ENCODE results near the gene LRR1. TPM values are rescaled to one million over a fixed set of nuclear protein-coding genes. Genes with fewer than 3 reads are reported as not detected.
A peak's percentile ranks its signal among the peaks of the same experiment; 100 is the strongest.
"Not testable (repeated sequence)": the region's sequence is repeated elsewhere in the genome, so short reads cannot be mapped to it uniquely, and the experiment has no call there.

LRR1 gene
- total RNA-seq, 4 donors from 2014 or later, result 4.6 to 15.3 (median 8.0) TPM

GRCh38 chr14:49641697-49642129, 43.0 kb downstream of the LRR1 start:
- peaks cover 0 to 31% (median 10%) of the 10 kb centered on the region in 4 donors for H3K4me1 ChIP-seq
- no peaks in the 10 kb centered on the region for H3K27me3 ChIP-seq
- no peaks in the 10 kb centered on the region for H3K9me3 ChIP-seq
- peaks cover 0 to 4% (median 0%) of the 10 kb centered on the region in 3 donors for H3K36me3 ChIP-seq
- WGBS, 2 donors, result 64 to 70% methylated on average over 8 of the region's 8 CpGs
- DNase-seq (ENCODE audit: low spot score in 2 of 2), result no peak
- no peak for TF ChIP-seq POLR2A (IDR thresholded peaks at IDR 0.05)
- TF ChIP-seq CTCF (IDR thresholded peaks at IDR 0.05), result no peak
- no peak for TF ChIP-seq EP300 (IDR thresholded peaks at IDR 0.05)
- H3K4me3 ChIP-seq, result no peak overlapping the region
- peak overlapping the region in 2 of 4 donors; percentile 55 to 63 for H3K27ac ChIP-seq

GRCh38 chr14:49642163-49642562, 43.4 kb downstream of the LRR1 start:
- H3K9me3 ChIP-seq, result no peaks in the 10 kb centered on the region
- H3K27ac ChIP-seq, result peak overlapping the region in 2 of 4 donors; percentile 55 to 63
- DNase-seq (ENCODE audit: low spot score in 2 of 2), result no peak
- H3K4me3 ChIP-seq, result no peak overlapping the region
- H3K27me3 ChIP-seq, result no peaks in the 10 kb centered on the region
- TF ChIP-seq CTCF (IDR thresholded peaks at IDR 0.05) (no peak), EP300 (IDR thresholded peaks at IDR 0.05) (no peak), POLR2A (IDR thresholded peaks at IDR 0.05) (no peak)
- H3K4me1 ChIP-seq, result peaks cover 0 to 26% (median 8%) of the 10 kb centered on the region in 4 donors
- H3K36me3 ChIP-seq, result peaks cover 0 to 4% (median 0%) of the 10 kb centered on the region in 3 donors

GRCh38 chr14:49653508-49653907, 54.8 kb downstream of the LRR1 start:
- no peaks in the 10 kb centered on the region for H3K27me3 ChIP-seq
- no peaks in the 10 kb centered on the region for H3K4me1 ChIP-seq
- no peak overlapping the region for H3K4me3 ChIP-seq
- DNase-seq (ENCODE audit: low spot score in 2 of 2), result no peak
- no peaks in the 10 kb centered on the region for H3K36me3 ChIP-seq
- TF ChIP-seq EP300 (IDR thresholded peaks at IDR 0.05) (no peak), POLR2A (IDR thresholded peaks at IDR 0.05) (no peak), CTCF (IDR thresholded peaks at IDR 0.05) (no peak)
- no peak overlapping the region for H3K27ac ChIP-seq
- H3K9me3 ChIP-seq, result no peaks in the 10 kb centered on the region
- WGBS, 2 donors, result 92 to 93% methylated on average over 6 of the region's 6 CpGs

- no peak for DNase-seq (ENCODE audit: low spot score in 2 of 2)
- H3K27ac ChIP-seq, result no peak overlapping the region
- H3K4me3 ChIP-seq, result no peak overlapping the region
- 95% methylated on average over 3 of the region's 3 CpGs for WGBS, 2 donors
- TF ChIP-seq EP300 (IDR thresholded peaks at IDR 0.05) (no peak), CTCF (IDR thresholded peaks at IDR 0.05) (no peak), POLR2A (IDR thresholded peaks at IDR 0.05) (no peak)
- H3K36me3 ChIP-seq, result no peaks in the 10 kb centered on the region
- H3K27me3 ChIP-seq, result no peaks in the 10 kb centered on the region
- H3K9me3 ChIP-seq, result no peaks in the 10 kb centered on the region
- no peaks in the 10 kb centered on the region for H3K4me1 ChIP-seq
These were observed 55.8 kb downstream of the LRR1 start for GRCh38 chr14:49654511-49654910.

- not testable (repeated sequence) for H3K9me3 ChIP-seq; H3K36me3 ChIP-seq; H3K27me3 ChIP-seq; DNase-seq (ENCODE audit: low spot score in 2 of 2); H3K27ac ChIP-seq; H3K4me1 ChIP-seq; H3K4me3 ChIP-seq
- WGBS, 2 donors, result 91% methylated on average over 6 of the region's 6 CpGs
These were observed 58.8 kb downstream of the LRR1 start for GRCh38 chr14:49657500-49657899.
